H1 (cell line): ENCODE results near the gene CDC42EP2. TPM values are rescaled to one million over a fixed set of nuclear protein-coding genes. Genes with fewer than 3 reads are reported as not detected.
A peak's percentile ranks its signal among the peaks of the same experiment; 100 is the strongest.

Experiments used
- CTCF ChIA-PET: fragments of 300-600 bp; sonication (Branson Sonifier 250); formaldehyde crosslinking; loops from one replicate; lab custom pipeline; 2021; ENCODE audit not compliant: partially characterized antibody; lab: Charles Lee
- POLR2A ChIA-PET: fragments of 300-600 bp; sonication (Branson Sonifier 250); formaldehyde crosslinking; loops from one replicate; lab custom pipeline; 2021; ENCODE audit warnings: inconsistent platforms; ENCODE audit not compliant: partially characterized antibody; lab: Charles Lee
- DNase-seq, 2 experiments: peaks; one replicate each; pipeline versions ENCODE4 v3.0.0 to v3.0.0-alpha.2; 2010 to 2022; ENCODE audit warnings: low spot score in 2 of 2, low read depth in 1 of 2, mixed read lengths in 1 of 2
- FAIRE-seq: peaks from 2 replicates; lab custom pipeline; 2011; peaks lifted over from hg19 to GRCh38; lab: Jason Lieb, UNC
- H2AFZ ChIP-seq: 2 replicates; pipeline ENCODE4 v1.8.1; 2012; ENCODE audit warnings: low read length, inconsistent platforms
- H2AK5ac ChIP-seq: 2 replicates; pipeline ENCODE4 v1.6.1; 2013; ENCODE audit warnings: low read depth, low read length
- H2BK120ac ChIP-seq: replicated peaks from 2 replicates; pipeline ENCODE3; 2013; ENCODE audit warnings: low read depth, low read length, inconsistent platforms
- H2BK12ac ChIP-seq: 2 replicates; pipeline ENCODE4 v1.6.1; 2013; ENCODE audit warnings: low read depth, low read length
- H2BK15ac ChIP-seq: 2 replicates; pipeline ENCODE4 v1.6.1; 2013; ENCODE audit warnings: low read length
- H2BK20ac ChIP-seq: 2 replicates; pipeline ENCODE4 v1.6.1; 2013; ENCODE audit warnings: low read length
- H2BK5ac ChIP-seq: 2 replicates; pipeline ENCODE4 v1.6.1; 2013; ENCODE audit warnings: low read depth, low read length
- H3K14ac ChIP-seq: 2 replicates; pipeline ENCODE4 v1.6.1; 2013; ENCODE audit warnings: inconsistent platforms; ENCODE audit not compliant: insufficient read length
- H3K18ac ChIP-seq: 2 replicates; pipeline ENCODE4 v1.6.1; 2013; ENCODE audit warnings: low read length; ENCODE audit errors: extremely low read depth
- H3K23ac ChIP-seq: 2 replicates; pipeline ENCODE4 v1.6.1; 2013; ENCODE audit warnings: inconsistent platforms; ENCODE audit not compliant: insufficient read length
- H3K23me2 ChIP-seq: 2 replicates; pipeline ENCODE4 v1.6.1; 2013; ENCODE audit warnings: low read depth, low read length
- H3K27ac ChIP-seq: 2 replicates; pipeline ENCODE4 v1.6.1; 2011; ENCODE audit warnings: low read depth, low read length, inconsistent platforms
- H3K27me3 ChIP-seq, 4 experiments: replicated peaks in 1 of 4; 1 replicate in 1 of 4; 2 replicates in 3 of 4; pipeline versions ENCODE4 v1.6.1 to v1.8.1; 2011 to 2013; ENCODE audit warnings: low read length in 3 of 4, mild to moderate bottlenecking in 3 of 4, inconsistent platforms in 2 of 4, mixed read lengths in 2 of 4, moderate library complexity in 1 of 4; ENCODE audit not compliant: control insufficient read depth in 3 of 4, insufficient read depth in 3 of 4; ENCODE audit errors: extremely low read depth in 1 of 4
- H3K36me3 ChIP-seq, 4 experiments: 2 replicates each; pipeline versions ENCODE4 v1.6.1 to v1.8.1; 2011 to 2013; ENCODE audit warnings: mild to moderate bottlenecking in 4 of 4, low read length in 3 of 4, moderate library complexity in 2 of 4, control low read depth in 1 of 4, inconsistent platforms in 1 of 4; ENCODE audit not compliant: insufficient read depth in 4 of 4, control insufficient read depth in 2 of 4
- H3K4ac ChIP-seq: replicated peaks from 2 replicates; pipeline ENCODE3; 2013; ENCODE audit warnings: low read length, low read depth, mixed read lengths, inconsistent platforms; ENCODE audit not compliant: insufficient read length
- H3K4me1 ChIP-seq, 4 experiments: replicated peaks in 1 of 4; 1 replicate in 1 of 4; 2 replicates in 3 of 4; pipeline versions ENCODE4 v1.6.1 to v1.8.1; 2011 to 2013; ENCODE audit warnings: low read length in 3 of 4, inconsistent platforms in 2 of 4, mixed read lengths in 1 of 4; ENCODE audit not compliant: insufficient read depth in 4 of 4, control insufficient read depth in 3 of 4
- H3K4me2 ChIP-seq, 2 experiments: 2 replicates each; pipeline versions ENCODE4 v1.6.1 to v1.8.1; 2011 to 2013; ENCODE audit warnings: low read depth in 2 of 2, low read length in 2 of 2, control low read depth in 1 of 2, inconsistent platforms in 1 of 2, mild to moderate bottlenecking in 1 of 2; ENCODE audit not compliant: insufficient read depth in 1 of 2
- H3K4me3 ChIP-seq, 4 experiments: fragments of 200-600, 300-600 bp in 1 of 4; sonication (generic), shearing (Covaris generic), sonication (Bioruptor Twin) in 1 of 4; 2 replicates each; pipeline versions ENCODE4 v1.5.1 to v1.8.1; 2011 to 2016; ENCODE audit warnings: low read length in 4 of 4, low read depth in 3 of 4, control low read depth in 2 of 4, inconsistent platforms in 2 of 4, mild to moderate bottlenecking in 2 of 4, mixed read lengths in 1 of 4, moderate library complexity in 1 of 4; ENCODE audit not compliant: insufficient read depth in 2 of 4; ENCODE audit errors: extremely low read depth in 1 of 4
- H3K56ac ChIP-seq: replicated peaks from 2 replicates; pipeline ENCODE3; 2013; ENCODE audit warnings: low read depth, mild to moderate bottlenecking, mixed read lengths, low read length, inconsistent platforms; ENCODE audit not compliant: insufficient read length
- H3K79me1 ChIP-seq: 2 replicates; pipeline ENCODE4 v1.6.1; 2013; ENCODE audit warnings: low read depth, low read length, control low read depth
- H3K79me2 ChIP-seq, 2 experiments: 2 replicates each; pipeline versions ENCODE4 v1.6.1 to v1.8.1; 2012 to 2013; ENCODE audit warnings: low read length in 2 of 2, mild to moderate bottlenecking in 2 of 2, inconsistent platforms in 1 of 2; ENCODE audit not compliant: insufficient read depth in 2 of 2, control insufficient read depth in 1 of 2
- H3K9ac ChIP-seq, 4 experiments: replicated peaks in 1 of 4; 1 replicate in 1 of 4; 2 replicates in 3 of 4; pipeline versions ENCODE4 v1.6.1 to v1.8.1; 2011 to 2013; ENCODE audit warnings: low read depth in 3 of 4, low read length in 3 of 4, control low read depth in 2 of 4, mild to moderate bottlenecking in 2 of 4, moderate library complexity in 2 of 4, inconsistent platforms in 1 of 4; ENCODE audit errors: extremely low read depth in 1 of 4
- H3K9me3 ChIP-seq, 2 experiments: 2 replicates each; pipeline versions ENCODE4 v1.6.1 to v1.8.1; 2012 to 2013; ENCODE audit warnings: mild to moderate bottlenecking in 2 of 2, moderate library complexity in 2 of 2, control low read depth in 1 of 2, inconsistent platforms in 1 of 2, low read depth in 1 of 2, low read length in 1 of 2, mixed read lengths in 1 of 2; ENCODE audit not compliant: insufficient read depth in 2 of 2
- H4K20me1 ChIP-seq, 2 experiments: replicated peaks in 1 of 2; 2 replicates each; pipeline versions ENCODE3 to v1.8.1; 2011 to 2013; ENCODE audit warnings: inconsistent platforms in 2 of 2, low read length in 2 of 2, mild to moderate bottlenecking in 1 of 2; ENCODE audit not compliant: insufficient read depth in 2 of 2, control insufficient read depth in 1 of 2
- H4K5ac ChIP-seq: 2 replicates; pipeline ENCODE4 v1.6.1; 2013; ENCODE audit warnings: low read length, low read depth, mixed read lengths, inconsistent platforms; ENCODE audit not compliant: insufficient read length
- H4K8ac ChIP-seq: 2 replicates; pipeline ENCODE4 v1.8.0; 2013; ENCODE audit warnings: mild to moderate bottlenecking, moderate library complexity, low read length, inconsistent platforms; ENCODE audit not compliant: insufficient read depth; ENCODE audit errors: extremely low read depth
- H4K91ac ChIP-seq: replicated peaks from 2 replicates; pipeline ENCODE3; 2013; ENCODE audit warnings: low read length, mixed read lengths, inconsistent platforms; ENCODE audit not compliant: insufficient read length
- KDM1A ChIP-seq: fragments of 200-600, 300-600 bp; sonication (generic); IDR thresholded peaks from 2 replicates; pipeline ENCODE4 v1.7.1; 2016; ENCODE audit warnings: mild to moderate bottlenecking, low read length, borderline replicate concordance
- RAD21 ChIP-seq, 2 experiments: IDR thresholded peaks in 1 of 2; conservative IDR thresholded peaks in 1 of 2; 2 replicates each; pipeline ENCODE4 v1.6.1; 2011; ENCODE audit warnings: low read depth in 2 of 2, low read length in 2 of 2, improper control_type of control experiment in 1 of 2, inconsistent platforms in 1 of 2, mild to moderate bottlenecking in 1 of 2, moderate library complexity in 1 of 2
- WGBS, 2 experiments: shearing (Covaris generic) in 1 of 2; methylation state at CpG; one replicate each; pipeline versions ENCODE4 v1.1.6 to v1.1.7; 2013 to 2015; ENCODE audit warnings: low lambda C conversion rate in 2 of 2, mixed read lengths in 2 of 2, inconsistent platforms in 1 of 2, low coverage in 1 of 2, missing lambda C conversion rate in 1 of 2; ENCODE audit not compliant: insufficient replicate concordance in 2 of 2, insufficient coverage in 1 of 2, insufficient read length in 1 of 2; ENCODE audit errors: extremely low coverage in 1 of 2, missing lambda C conversion rate in 1 of 2; 5-methylcytosine and 5-hydroxymethylcytosine counted together
- polyA plus RNA-seq, 7 experiments: library from polyadenylated mRNA; depleted of rRNA in 3 of 7; stranded (reverse) in 5 of 7; unstranded in 2 of 7; fragments of >200 nt in 5 of 7; fragments of 200-250 nt in 2 of 7; gene quantifications; 1 replicate in 5 of 7; 2 replicates in 1 of 7; 4 replicates in 1 of 7; pipeline versions ENCODE4 v1.2.1 to v1.2.3, GENCODE V29; 2011 to 2013; ENCODE audit warnings: missing spikeins in 2 of 7, mixed read lengths in 2 of 7
- total RNA-seq: library from RNA; stranded (reverse); fragmentation: NEBNext Ultra II Directional; extraction: Animal tissue kit (Norgen Biotek cat#: 25700); gene quantifications from 2 replicates; pipeline ENCODE4 v1.2.1, GENCODE V29; 2021

CDC42EP2 gene
- total and polyA plus RNA-seq, 2 of the 8 experiments (the other 6 are each of a cell fraction or from before 2014, with no cell fraction given): 11.8 to 13.3 TPM

GRCh38 chr11:65330544-65330943, 15.9 kb downstream of the CDC42EP2 start:
- POLR2A ChIA-PET: interaction anchor here (1.0 to 20.9 kb wide), 7 partner anchors 8 to 170 kb away, joined by 3 to 208 read pairs (median 5); partner anchors contain the start of gene CDC42EP2
- Histone ChIP-seq H2BK15ac (peak overlapping the region; percentile 53; the same call in 1 of the 2 replicates), H3K4me1 (peaks cover 0 to 4% (median 3%) of the 10 kb centered on the region in 4 experiments; a peak in 3 of 7 replicates), H3K4me3 (no peak overlapping the region), H4K5ac (no peak overlapping the region), H2BK5ac (no peak overlapping the region), H3K27ac (no peak overlapping the region), H3K27me3 (no peaks in the 10 kb centered on the region; a peak in 1 of 7 replicates), H3K9ac (no peak overlapping the region), H3K56ac (no peak overlapping the region), H3K23me2 (peaks cover 3% of the 10 kb centered on the region), H4K20me1 (peaks cover 0 to 2% of the 10 kb centered on the region in 2 experiments), H4K8ac (no peak overlapping the region), H3K9me3 (no peaks in the 10 kb centered on the region), H2AFZ (no peak overlapping the region), H2BK20ac (0 out of 2 replicates have a peak overlapping the region, but pooled peaks have one; percentile 61), H2BK12ac (no peak overlapping the region), H3K36me3 (no peaks in the 10 kb centered on the region), H2AK5ac (no peak overlapping the region), H3K79me1 (peaks cover 4% of the 10 kb centered on the region), H3K18ac (no peak overlapping the region), H3K79me2 (peaks cover 6 to 14% of the 10 kb centered on the region in 2 experiments), H3K23ac (no peak overlapping the region), H3K4me2 (no peak overlapping the region), H3K14ac (no peak overlapping the region), H3K4ac (no peak overlapping the region), H4K91ac (no peak overlapping the region), H2BK120ac (no peak overlapping the region)
- no peak for DNase-seq
- CTCF ChIA-PET: interaction anchor here (0.6 to 52.8 kb wide), 23 partner anchors 8 to 1648 kb away, joined by 3 to 1179 read pairs (median 4); partner anchors contain the start of genes CDC42EP2 and POLA2
- WGBS, 2 experiments: 96% methylated on average over 7 of the region's 7 CpGs; no CpG with 5 or more reads in 1 of the 2 experiments
- FAIRE-seq: no peak
- TF ChIP-seq RAD21 (IDR thresholded peaks at IDR 0.05 in 1 of 2, conservative IDR thresholded peaks at IDR 0.05 in 1 of 2; ENCODE audit: low read depth in 2 of 2, low read length in 2 of 2) (no peak), KDM1A (peak; percentile 7; the same call in 1 of the 2 replicates)
